Loucy (cell line): ENCODE measurements around the gene UBAC2.
"Not testable (repeated sequence)": the region's sequence is repeated elsewhere in the genome, so short reads cannot be mapped to it uniquely, and the experiment has no call there.

Source experiments
- EZH2phosphoT487 ChIP-seq: fragments of 200-600 bp; IDR thresholded peaks from 2 replicates; pipeline ENCODE4 v1.6.1; 2018; ENCODE audit warnings: antibody characterized with exemption, mild to moderate bottlenecking, moderate library complexity, borderline replicate concordance
- TF ChIP-seq, protein P1 (sequence below): fragments of 200-600 bp; sonication (generic); conservative IDR thresholded peaks from 2 replicates; pipeline ENCODE4 v1.5.1; 2014; ENCODE audit warnings: mild to moderate bottlenecking, antibody characterized with exemption, low read length

DNA sequence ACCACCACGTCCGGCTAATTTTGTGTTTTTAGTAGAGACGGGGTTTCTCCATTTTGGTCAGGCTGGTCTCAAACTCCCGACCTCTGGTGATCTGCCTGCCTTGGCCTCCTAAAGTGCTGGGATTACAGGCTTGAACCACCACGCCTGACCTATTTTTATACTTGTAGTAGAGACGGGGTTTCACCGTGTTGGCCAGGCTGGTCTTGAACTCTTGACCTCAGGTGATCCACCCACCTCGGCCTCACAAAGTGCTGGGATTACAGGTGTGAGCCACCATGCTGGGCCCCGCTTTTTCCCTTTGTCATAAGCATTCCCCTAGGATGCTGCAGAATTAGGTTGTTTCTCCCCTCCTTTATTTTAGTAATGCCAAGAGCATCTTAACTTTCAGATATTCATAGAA lies 10.0 kb downstream of the UBAC2 start:
- TF ChIP-seq, protein P1, sequence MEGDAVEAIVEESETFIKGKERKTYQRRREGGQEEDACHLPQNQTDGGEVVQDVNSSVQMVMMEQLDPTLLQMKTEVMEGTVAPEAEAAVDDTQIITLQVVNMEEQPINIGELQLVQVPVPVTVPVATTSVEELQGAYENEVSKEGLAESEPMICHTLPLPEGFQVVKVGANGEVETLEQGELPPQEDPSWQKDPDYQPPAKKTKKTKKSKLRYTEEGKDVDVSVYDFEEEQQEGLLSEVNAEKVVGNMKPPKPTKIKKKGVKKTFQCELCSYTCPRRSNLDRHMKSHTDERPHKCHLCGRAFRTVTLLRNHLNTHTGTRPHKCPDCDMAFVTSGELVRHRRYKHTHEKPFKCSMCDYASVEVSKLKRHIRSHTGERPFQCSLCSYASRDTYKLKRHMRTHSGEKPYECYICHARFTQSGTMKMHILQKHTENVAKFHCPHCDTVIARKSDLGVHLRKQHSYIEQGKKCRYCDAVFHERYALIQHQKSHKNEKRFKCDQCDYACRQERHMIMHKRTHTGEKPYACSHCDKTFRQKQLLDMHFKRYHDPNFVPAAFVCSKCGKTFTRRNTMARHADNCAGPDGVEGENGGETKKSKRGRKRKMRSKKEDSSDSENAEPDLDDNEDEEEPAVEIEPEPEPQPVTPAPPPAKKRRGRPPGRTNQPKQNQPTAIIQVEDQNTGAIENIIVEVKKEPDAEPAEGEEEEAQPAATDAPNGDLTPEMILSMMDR: not testable (repeated sequence)
- TF ChIP-seq EZH2phosphoT487: not testable (repeated sequence)
